GM18951 (cell line): ENCODE data around the gene NUDT19.
"Not testable (repeated sequence)": the region's sequence is repeated elsewhere in the genome, so short reads cannot be mapped to it uniquely, and the experiment has no call there.

ENCODE experiments used
- POLR2A ChIP-seq: IDR thresholded peaks from 4 replicates; pipeline ENCODE4 v1.6.1; 2011; ENCODE audit warnings: mild to moderate bottlenecking; ENCODE audit not compliant: insufficient read length, insufficient read depth; ENCODE audit errors: extremely low read depth
- in situ Hi-C: fragments of 300-500 bp; cut with MboI; formaldehyde crosslinking; loops from one replicate; pipeline ENCODE4 v1.12.0; 2022; ENCODE audit warnings: low sequenced_read_pairs, mixed read lengths, inconsistent platforms; ENCODE audit not compliant: unreplicated experiment

Gene NUDT19

DNA sequence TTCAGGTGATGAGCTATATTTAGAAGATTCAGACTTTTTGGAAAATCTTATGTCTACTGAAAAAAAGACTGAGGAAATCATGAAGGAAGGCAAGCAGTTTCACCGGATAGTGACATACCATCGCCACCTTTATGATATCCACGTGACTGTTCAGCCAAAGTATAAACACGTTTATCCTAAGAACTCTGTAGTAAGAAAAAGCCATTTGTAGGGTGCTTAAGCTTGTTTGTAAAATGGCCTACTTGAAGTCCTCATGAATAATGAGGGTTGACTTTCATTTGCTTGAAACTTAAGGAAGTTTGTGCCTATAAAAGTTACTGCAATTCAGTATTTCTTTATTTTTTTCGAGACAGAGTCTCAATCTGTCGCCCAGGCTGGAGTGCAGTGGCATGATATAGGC, 20.1 kb downstream of the NUDT19 start:
- in situ Hi-C loops: no loop called here

DNA sequence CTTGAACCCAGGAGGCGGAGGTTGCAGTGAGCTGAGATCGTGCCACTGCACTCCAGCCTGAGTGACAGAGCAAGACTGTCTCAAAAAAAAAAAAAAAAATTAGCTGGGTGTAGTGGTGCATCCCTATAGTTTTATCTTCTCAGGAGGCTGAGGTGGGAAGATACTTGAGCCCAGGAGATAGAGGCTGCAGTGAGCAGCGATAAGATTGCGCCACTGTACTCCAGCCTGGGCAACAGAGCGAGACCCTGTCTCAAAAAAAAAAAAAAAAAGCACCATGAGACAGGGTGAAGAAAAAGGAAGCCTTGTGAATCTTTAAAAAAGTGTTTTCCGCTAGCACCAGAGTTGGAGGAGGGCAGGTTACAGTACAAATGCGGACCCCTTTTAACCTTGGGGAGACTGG, 24.6 kb downstream of the NUDT19 start:
- in situ Hi-C loops: not testable (repeated sequence)

More for the DNA sequence above, 20.1 kb downstream of the NUDT19 start:
- no peak for TF ChIP-seq POLR2A

DNA sequence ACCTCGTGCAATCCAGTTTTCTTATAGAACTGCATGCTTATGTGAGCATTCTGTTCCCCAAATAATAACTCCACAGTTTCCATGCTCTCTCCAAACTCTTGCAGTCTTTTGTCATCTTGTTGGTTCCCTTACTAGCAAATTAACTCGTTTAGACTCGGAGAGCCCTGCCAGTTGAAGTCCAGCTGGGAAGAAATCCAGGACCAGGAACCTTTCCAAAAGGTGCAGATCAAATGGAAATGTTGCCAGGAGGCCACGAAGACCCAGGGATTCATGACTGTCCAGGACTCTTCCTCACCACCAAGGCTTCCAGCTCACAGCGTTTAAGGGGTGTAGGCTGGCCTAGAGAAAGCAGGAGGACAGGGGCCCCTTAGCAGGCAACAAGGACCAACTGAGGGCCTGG, 25.9 kb downstream of the NUDT19 start:
- in situ Hi-C loops: no loop called here
- no peak for TF ChIP-seq POLR2A

DNA sequence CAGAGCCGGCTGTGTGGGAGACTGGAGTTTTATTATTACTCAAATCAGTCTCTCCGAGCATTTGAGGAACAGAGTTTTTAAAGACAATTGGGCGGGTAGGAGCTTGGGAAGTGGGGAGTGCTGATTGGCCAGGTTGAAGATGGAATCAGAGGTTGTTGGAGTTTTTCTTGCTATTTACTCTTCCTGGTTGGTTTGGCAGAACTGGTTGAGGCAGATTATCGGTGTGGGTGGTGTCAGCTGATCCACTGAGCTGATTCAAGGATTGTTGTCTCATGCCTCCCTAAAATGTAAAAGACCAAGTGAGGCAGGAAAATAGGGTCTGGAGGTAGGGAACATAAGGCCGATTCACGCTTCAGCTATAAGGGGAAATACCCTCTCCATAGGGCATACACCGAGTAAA, 26.7 kb downstream of the NUDT19 start:
- in situ Hi-C loops: no loop called here
- TF ChIP-seq POLR2A: no peak

DNA sequence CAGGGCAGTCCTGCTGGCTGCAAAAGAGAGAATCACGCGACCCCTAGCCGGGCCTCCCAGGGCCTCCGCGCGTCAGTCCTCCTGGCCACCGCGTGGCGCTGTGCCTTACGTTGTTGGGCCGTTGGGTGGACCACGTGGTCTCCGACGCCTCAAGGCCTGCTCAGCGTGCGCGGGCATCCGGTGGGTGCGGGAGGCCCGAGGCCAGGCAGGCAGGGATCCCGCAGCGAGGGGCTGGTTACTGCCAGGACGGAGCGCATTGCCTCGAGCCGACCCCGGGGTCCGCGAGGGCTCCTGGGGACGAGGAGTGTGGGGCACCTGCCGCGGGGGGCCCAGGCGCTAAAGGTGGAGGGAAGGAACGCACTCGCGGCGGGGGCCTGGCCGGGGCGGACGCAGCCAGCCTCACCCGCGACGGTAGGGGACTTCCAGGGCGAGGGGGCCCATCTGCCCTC, 28.0 kb downstream of the NUDT19 start, which contains the start of gene TDRD12:
TDRD12 (plus strand) TSS at position 157 of the 449 bp plus-strand sequence. CDS start 306 bp downstream, outside the sequence.
- in situ Hi-C loops: no loop called here
- TF ChIP-seq POLR2A: no peak

DNA sequence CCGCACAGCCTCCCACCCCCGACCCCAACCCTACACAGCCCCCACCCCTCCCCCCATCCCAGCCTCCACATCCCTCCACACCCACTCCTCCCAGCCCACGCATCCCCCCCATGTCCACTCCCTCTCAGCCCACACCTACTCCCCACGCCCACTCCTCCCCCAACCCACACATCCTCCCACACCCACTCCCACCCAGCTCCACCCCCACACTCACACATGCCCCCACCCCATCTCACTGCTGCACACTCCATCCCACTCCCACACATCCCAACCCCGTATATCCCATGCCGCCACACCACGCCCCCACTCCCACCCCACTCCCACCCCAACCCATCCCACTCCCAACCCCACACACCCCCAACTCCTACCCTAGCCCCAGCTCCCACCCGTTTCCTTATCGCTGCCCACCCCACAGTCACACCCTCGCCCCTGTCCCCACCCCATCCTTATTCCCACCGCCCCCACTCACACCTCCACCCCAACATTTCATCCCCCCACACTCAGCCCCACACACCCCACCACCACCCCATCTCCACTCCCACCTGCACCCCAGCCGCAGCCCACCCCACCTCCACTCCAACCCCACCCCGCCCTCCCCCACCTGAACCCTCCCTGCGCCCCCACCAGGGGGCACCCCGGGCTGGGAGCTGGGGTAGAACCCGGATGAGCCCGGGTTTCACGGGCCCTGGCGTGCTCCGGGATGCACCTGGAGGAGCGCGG, 28.8 kb downstream of the NUDT19 start:
- in situ Hi-C loops: no loop called here
- TF ChIP-seq POLR2A: no peak

DNA sequence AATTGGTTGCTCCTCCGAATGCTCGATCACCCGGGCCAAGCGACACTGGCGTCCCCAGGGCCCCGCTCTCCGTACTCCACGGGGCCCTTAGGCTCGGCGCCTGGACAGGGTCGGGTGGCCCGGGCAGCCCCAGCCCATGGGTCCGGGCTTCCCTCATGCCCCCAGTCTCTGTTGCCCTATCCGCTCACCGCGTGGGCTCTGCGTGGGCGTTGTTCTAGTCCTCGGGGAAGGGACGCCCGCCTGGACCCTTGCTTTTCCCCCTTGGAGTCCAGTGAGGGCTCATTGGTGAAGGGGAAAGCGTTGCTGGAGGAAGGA, 29.3 kb downstream of the NUDT19 start:
- no peak for TF ChIP-seq POLR2A
- in situ Hi-C loops: no loop called here

DNA sequence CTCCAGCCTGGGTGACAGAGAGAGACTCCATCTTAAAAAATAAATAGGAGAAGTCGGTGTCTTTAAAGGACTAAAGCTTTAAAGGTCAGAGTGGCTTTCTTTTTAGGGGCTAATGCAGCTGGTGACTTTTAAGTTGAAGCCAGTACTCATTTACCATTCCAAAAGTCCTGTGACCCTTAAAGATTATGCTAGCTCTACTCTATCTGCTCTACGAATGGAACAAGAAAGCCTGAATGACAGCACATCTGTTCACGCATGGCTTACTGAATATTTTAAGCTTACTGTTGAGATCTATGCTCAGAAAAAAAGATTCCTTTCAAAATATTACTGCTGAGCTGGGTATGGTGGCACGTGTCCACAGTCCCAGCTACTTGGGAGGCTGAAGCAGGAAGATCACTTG, 44.3 kb downstream of the NUDT19 start:
- in situ Hi-C loops: no loop called here
- TF ChIP-seq POLR2A: no peak

DNA sequence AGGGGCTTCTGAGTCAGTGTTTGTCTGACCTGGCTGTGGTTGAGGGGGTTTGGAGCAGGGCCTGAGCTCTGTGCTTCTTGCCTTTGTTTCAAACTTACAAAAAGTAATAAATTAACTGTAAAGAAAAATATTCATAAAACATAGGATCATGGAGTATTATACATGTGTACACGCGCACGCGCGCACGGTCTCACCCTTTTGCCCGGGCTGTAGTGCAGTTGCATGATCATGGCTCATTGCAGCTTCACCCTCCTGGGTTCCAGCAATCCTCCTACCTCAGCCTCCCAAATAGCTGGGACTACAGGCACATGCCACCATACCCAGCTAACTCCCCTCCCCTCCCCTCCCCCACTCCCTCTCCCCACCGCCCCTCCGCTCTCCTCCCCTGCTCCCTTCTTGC, 51.4 kb downstream of the NUDT19 start:
- in situ Hi-C loops: no loop called here
- TF ChIP-seq POLR2A: no peak

DNA sequence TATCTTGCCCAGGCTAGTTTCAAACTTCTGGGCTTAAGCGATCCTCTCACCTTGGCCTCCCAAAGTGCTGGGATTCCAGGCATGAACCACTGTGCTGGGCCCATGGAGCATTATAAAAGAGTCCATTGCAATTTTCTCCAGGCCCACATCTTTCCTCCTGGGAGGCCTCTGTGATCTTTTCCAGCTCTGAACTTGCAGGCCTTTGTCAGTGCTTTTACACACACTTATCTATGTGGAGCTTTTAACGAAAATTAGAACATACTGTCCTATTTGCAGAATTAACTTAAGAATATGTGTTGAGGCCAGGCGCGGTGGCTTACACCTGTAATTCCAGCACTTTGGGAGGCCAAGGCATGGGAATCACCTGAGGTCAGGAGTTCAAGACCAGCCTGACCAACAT, 51.8 kb downstream of the NUDT19 start:
- in situ Hi-C loops: no loop called here

DNA sequence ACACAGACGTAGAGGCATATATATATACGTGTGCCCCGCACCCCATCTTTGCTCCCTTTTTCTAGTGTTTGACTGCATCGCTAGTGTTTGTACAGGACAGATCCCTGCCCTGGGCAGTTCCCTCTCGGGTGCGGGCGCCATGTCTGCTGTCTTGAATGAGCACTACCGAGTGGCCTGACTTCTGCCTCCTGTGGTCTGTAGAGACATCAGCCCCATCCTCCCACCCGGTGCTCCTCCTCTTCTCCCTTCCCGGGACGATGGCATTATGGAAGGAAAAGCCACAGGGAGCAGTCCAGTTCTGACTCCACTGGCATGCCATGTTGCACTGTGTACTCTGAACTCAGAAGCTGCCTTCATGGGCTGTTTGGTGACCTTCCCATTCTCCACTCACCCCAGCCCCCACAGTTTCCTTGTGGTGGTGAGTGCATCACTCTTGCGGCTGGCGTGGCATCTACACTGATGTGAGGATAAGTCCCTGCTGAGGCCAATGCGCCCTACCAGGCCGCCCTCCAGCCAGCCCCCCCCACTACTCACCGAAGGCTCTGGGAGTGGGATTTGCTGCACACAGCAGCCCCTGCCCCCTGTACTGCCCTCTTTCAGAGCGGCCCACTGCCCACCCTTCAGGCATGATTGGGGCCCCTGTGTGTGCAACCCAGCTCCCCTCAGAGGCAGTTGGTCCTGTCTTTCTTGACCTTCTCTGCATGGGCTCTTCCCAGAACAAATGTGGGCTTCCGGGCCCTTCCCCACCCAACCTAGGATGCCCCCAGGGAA, 53.1 kb downstream of the NUDT19 start:
- TF ChIP-seq POLR2A: no peak
- in situ Hi-C loops: no loop called here

More for the DNA sequence above, 51.8 kb downstream of the NUDT19 start:
- TF ChIP-seq POLR2A: no peak

DNA sequence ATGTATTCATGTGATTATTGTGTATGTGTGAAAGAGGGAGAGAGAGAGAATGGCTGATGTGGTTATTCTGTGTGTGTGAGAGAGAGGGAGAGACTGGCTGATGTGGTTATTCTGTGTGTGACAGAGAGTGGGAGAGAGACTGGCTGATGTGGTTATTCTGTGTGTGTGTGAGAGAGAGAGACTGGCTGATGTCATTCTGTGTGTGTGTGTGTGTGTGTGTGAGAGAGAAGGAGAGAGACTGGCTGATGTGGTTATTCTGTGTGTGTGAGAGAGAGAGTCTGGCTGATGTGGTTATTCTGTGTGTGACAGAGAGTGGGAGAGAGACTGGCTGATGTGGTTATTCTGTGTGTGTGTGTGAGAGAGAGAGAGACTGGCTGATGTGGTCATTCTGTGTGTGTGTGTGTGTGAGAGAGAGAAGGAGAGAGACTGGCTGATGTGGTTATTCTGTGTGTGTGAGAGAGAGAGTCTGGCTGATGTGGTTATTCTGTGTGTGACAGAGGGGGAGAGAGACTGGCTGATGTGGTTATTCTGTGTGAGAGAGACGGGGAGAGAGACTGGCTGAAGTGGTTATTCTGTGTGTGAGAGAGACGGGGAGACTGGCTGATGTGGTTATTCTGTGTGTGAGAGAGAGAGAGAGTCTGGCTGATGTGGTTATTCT, 54.1 kb downstream of the NUDT19 start:
- in situ Hi-C loops: not testable (repeated sequence)

DNA sequence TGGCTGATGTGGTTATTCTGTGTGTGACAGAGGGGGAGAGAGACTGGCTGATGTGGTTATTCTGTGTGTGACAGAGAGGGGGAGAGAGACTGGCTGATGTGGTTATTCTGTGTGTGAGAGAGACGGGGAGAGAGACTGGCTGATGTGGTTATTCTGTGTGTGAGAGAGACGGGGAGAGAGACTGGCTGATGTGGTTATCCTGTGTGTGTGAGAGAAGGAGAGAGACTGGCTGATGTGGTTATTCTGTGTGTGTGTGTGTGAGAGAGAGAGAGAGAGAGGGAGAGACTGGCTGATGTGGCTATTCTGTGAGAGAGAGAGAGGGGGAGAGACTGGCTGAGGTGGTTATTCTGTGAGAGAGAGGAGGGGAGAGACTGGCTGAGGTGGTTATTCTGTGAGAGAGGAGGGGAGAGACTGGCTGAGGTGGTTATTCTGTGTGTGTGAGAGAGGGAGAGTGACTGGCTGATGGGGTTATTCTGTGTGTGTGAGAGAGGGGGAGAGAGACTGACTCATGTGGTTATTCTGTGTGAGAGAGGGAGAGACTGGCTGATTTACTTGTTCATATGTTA, 55.1 kb downstream of the NUDT19 start:
- in situ Hi-C loops: not testable (repeated sequence)

DNA sequence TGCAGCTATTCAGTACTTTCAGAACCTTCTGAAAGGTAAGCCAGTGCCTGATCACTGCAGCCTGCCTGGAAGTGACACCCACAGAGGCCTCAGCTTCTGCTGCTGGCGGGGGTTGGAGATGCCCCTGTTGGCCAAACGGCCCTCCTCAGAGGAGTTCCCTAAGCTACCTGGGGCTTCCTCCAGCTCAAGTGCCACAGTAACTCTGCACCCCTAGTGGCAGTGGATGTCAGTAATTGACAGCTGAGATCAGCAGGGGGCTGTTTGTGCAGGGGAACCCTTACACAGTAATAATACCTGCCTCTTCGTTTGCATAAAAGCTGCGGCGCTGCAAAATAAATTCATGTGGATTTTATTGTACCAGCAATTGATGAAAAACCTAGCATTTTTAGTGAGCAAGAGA, 56.9 kb downstream of the NUDT19 start:
- no peak for TF ChIP-seq POLR2A
- in situ Hi-C loops: no loop called here
